T-helper 17 cell (primary cell): ENCODE measurements around the gene AUH. TPM values are rescaled to one million over a fixed set of nuclear protein-coding genes. Genes with fewer than 3 reads are reported as not detected.

Source experiments
- ATAC-seq: fragments of 150-1000 bp; cut with Tn5 transposase; 2 replicates; pipeline ENCODE4 v1.10.0; 2021; ENCODE audit warnings: mild to moderate bottlenecking, moderate library complexity
- DNase-seq, 3 donors: peaks; one replicate each; pipeline versions ENCODE4 v3.0.0 to v3.0.0-alpha.2; 2020 to 2021
- H3K9me3 ChIP-seq: one replicate; pipeline ENCODE4 v1.7.0; 2013; ENCODE audit warnings: low read length, mild to moderate bottlenecking; ENCODE audit not compliant: control insufficient read depth, poor library complexity, severe bottlenecking
- H3K27ac Mint-ChIP-seq: one replicate; pipeline ENCODE4 v1.8.0; 2022; ENCODE audit warnings: mild to moderate bottlenecking, moderate library complexity, mixed read lengths
- H3K27me3 Mint-ChIP-seq: one replicate; pipeline ENCODE4 v1.8.0; 2022; ENCODE audit warnings: mixed read lengths
- H3K36me3 Mint-ChIP-seq: one replicate; pipeline ENCODE4 v1.8.0; 2022; ENCODE audit warnings: low read depth, mixed read lengths
- H3K4me1 Mint-ChIP-seq: one replicate; pipeline ENCODE4 v1.8.0; 2022; ENCODE audit warnings: mild to moderate bottlenecking, mixed read lengths
- H3K4me3 Mint-ChIP-seq: one replicate; pipeline ENCODE4 v1.8.0; 2022; ENCODE audit warnings: mild to moderate bottlenecking, moderate library complexity, mixed read lengths
- total RNA-seq, 4 donors: library from RNA in 2 of 4; stranded (reverse) in 2 of 4; gene quantifications; one replicate each; pipeline ENCODE4 v1.2.3 and lab custom pipeline; 2022 to 2026

The AUH gene
- total RNA-seq, 2 donors from 2014 or later, result 15.2 to 17.2 TPM

DNA sequence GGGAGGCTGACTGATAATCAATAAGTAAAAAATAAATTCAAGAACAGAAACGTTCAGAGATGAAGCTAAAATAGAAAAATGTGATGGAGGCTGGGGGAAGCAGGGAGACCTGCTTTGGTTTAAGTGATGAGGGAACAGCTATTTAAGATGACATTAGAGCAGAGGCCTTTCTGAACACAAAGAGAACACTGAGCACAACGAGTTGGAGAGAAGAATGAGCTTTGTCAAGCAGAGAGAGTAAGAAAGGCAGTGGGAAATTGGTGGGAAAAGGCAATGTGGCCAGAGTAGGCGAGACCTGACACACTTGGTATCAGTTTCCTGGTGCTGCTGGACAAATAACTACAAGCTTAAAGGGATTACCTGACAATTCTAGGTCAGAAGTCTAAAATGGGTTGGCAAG is 20.0 kb downstream of the AUH start:
- DNase-seq (no peak), ATAC-seq (no peak)
- H3K36me3 Mint-ChIP-seq, result peaks cover 19% of the 10 kb centered on the region
- no peaks in the 10 kb centered on the region for H3K27me3 Mint-ChIP-seq
- H3K27ac Mint-ChIP-seq, result no peak overlapping the region
- H3K4me1 Mint-ChIP-seq, result peaks cover 21% of the 10 kb centered on the region
- no peaks in the 10 kb centered on the region for H3K9me3 ChIP-seq
- H3K4me3 Mint-ChIP-seq, result no peak overlapping the region

- H3K4me3 Mint-ChIP-seq, result no peak overlapping the region
Measured at GRCh38 chr9:91341258-91341746, 20.4 kb downstream of the AUH start.

DNA sequence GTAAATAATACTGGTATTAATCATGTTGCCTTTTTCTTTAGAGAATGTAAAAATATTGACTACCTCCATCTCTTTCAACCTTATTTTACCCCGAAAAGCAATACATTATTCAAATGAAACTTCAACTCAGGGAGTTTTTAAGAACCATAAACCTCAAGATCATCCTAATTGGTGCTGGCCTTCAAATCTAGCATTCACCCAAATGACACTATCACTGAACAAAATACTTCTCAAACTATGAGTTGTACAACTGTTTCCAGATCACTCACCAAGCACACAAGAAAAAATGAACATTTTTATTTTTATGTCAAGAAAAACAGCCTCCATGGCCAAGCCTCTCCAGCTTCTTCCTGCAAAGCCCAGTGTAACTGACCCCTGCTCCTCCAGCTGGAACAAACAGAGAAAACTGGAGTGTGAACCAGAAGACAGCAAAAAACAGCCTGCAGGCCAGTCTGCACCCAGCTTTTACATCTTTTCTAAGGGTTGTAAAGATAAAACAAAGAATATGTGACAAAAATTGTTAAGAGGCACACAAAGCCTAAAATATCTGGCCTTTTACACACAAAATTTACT is 21.2 kb downstream of the AUH start:
- Mint-ChIP-seq H3K27ac (no peak overlapping the region), H3K4me1 (peaks cover 21% of the 10 kb centered on the region), H3K27me3 (no peaks in the 10 kb centered on the region), H3K36me3 (peaks cover 19% of the 10 kb centered on the region), H3K4me3 (no peak overlapping the region)
- no peak for ATAC-seq
- DNase-seq, result no peak
- H3K9me3 ChIP-seq, result no peaks in the 10 kb centered on the region

More at GRCh38 chr9:91341258-91341746, 20.4 kb downstream of the AUH start:
- ATAC-seq, result no peak
- H3K9me3 ChIP-seq, result no peaks in the 10 kb centered on the region
- Mint-ChIP-seq H3K36me3 (peaks cover 19% of the 10 kb centered on the region), H3K27me3 (no peaks in the 10 kb centered on the region), H3K27ac (no peak overlapping the region), H3K4me1 (peaks cover 21% of the 10 kb centered on the region)
- no peak for DNase-seq

DNA sequence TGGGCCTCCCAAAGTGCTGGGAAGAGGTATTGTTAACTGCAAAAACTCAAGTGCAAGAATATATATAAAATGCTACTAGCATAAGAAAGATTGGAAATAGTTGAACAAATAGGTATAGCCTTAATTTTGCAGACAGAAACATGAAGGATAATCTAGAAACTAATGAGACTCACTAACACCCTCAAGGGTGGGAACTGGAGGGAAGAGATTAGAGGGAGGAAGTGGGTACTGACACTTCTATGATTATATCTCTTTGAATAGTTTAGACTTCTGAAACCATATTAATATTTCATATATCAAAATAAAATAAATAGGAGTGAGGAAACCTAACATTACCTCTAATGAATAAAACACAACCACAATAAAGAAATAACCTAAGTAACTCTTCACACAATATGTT is 23.0 kb downstream of the AUH start:
- Mint-ChIP-seq H3K27me3 (no peaks in the 10 kb centered on the region), H3K27ac (no peak overlapping the region), H3K4me3 (no peak overlapping the region), H3K4me1 (peaks cover 21% of the 10 kb centered on the region), H3K36me3 (peaks cover 21% of the 10 kb centered on the region)
- no peaks in the 10 kb centered on the region for H3K9me3 ChIP-seq
- ATAC-seq (no peak), DNase-seq (no peak)

GRCh38 chr9:91336786-91337185 is 24.9 kb downstream of the AUH start:
- no peak for ATAC-seq
- H3K4me3 Mint-ChIP-seq, result no peak overlapping the region
- no peaks in the 10 kb centered on the region for H3K9me3 ChIP-seq
- H3K27me3 Mint-ChIP-seq, result no peaks in the 10 kb centered on the region
- H3K4me1 Mint-ChIP-seq, result peaks cover 21% of the 10 kb centered on the region
- H3K36me3 Mint-ChIP-seq, result peaks cover 17% of the 10 kb centered on the region
- no peak for DNase-seq
- no peak overlapping the region for H3K27ac Mint-ChIP-seq

GRCh38 chr9:91334053-91334452 is 27.7 kb downstream of the AUH start:
- Mint-ChIP-seq H3K27me3 (no peaks in the 10 kb centered on the region), H3K4me1 (peaks cover 15% of the 10 kb centered on the region), H3K27ac (no peak overlapping the region), H3K4me3 (no peak overlapping the region), H3K36me3 (peaks cover 4% of the 10 kb centered on the region)
- DNase-seq (no peak), ATAC-seq (no peak)
- H3K9me3 ChIP-seq, result no peaks in the 10 kb centered on the region

- H3K4me1 Mint-ChIP-seq, result peaks cover 14% of the 10 kb centered on the region
- no peak overlapping the region for H3K4me3 Mint-ChIP-seq
- peaks cover 4% of the 10 kb centered on the region for H3K36me3 Mint-ChIP-seq
- H3K9me3 ChIP-seq, result no peaks in the 10 kb centered on the region
- DNase-seq (no peak), ATAC-seq (no peak)
- no peak overlapping the region for H3K27ac Mint-ChIP-seq
- H3K27me3 Mint-ChIP-seq, result no peaks in the 10 kb centered on the region
Measured at GRCh38 chr9:91333551-91333950, 28.2 kb downstream of the AUH start.

DNA sequence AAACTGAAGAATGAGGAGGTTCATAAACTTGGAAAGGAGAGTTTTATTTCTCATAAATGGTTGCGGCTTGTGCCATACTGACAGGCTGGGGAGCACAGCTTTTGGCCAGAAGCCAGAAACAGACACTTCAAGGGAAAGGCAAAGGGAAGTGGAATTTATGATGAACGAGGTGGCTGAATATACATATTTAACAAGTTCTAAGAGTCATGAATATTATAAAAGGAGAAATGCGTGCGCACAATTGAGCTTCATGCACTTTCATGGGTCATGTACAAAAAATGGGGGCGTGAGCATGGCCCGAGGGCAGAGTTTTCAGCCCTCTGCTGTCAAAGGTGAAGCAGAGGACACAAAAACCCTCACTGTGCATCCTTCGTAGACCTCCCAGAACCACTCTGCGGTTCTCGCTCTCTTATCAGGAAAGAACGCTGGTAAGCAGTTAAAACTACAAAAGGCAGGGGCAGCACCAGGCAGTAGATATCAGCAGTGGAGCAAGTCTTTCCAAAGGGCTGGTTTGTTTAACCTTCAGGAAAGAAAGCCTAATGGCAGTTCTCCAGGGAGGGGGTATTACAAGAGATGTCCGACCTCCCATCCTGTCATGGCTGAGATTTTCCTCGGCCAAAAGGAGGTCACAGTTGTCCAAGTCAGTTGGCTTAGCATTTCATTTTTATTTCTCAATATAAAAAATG is 29.0 kb downstream of the AUH start:
- H3K4me3 Mint-ChIP-seq, result no peak overlapping the region
- H3K36me3 Mint-ChIP-seq, result peaks cover 2% of the 10 kb centered on the region
- H3K27me3 Mint-ChIP-seq, result no peaks in the 10 kb centered on the region
- peaks cover 9% of the 10 kb centered on the region for H3K4me1 Mint-ChIP-seq
- no peaks in the 10 kb centered on the region for H3K9me3 ChIP-seq
- peak overlapping the region; percentile 24 for H3K27ac Mint-ChIP-seq
- ATAC-seq (no peak), DNase-seq (no peak)

- Mint-ChIP-seq H3K27me3 (no peaks in the 10 kb centered on the region), H3K4me3 (no peak overlapping the region), H3K4me1 (peaks cover 14% of the 10 kb centered on the region), H3K27ac (no peak overlapping the region), H3K36me3 (peaks cover 9% of the 10 kb centered on the region)
- DNase-seq, result no peak
- no peak for ATAC-seq
- no peaks in the 10 kb centered on the region for H3K9me3 ChIP-seq
Measured at GRCh38 chr9:91331849-91332248, 29.9 kb downstream of the AUH start.

- Mint-ChIP-seq H3K4me3 (no peak overlapping the region), H3K4me1 (peaks cover 15% of the 10 kb centered on the region), H3K27me3 (no peaks in the 10 kb centered on the region), H3K36me3 (peaks cover 7% of the 10 kb centered on the region), H3K27ac (no peak overlapping the region)
- ATAC-seq (no peak), DNase-seq (no peak)
- H3K9me3 ChIP-seq, result no peaks in the 10 kb centered on the region
Measured at GRCh38 chr9:91328186-91328585, 33.5 kb downstream of the AUH start.

- Mint-ChIP-seq H3K27me3 (no peaks in the 10 kb centered on the region), H3K27ac (no peak overlapping the region), H3K36me3 (peaks cover 6% of the 10 kb centered on the region), H3K4me3 (no peak overlapping the region), H3K4me1 (peaks cover 3% of the 10 kb centered on the region)
- no peaks in the 10 kb centered on the region for H3K9me3 ChIP-seq
- DNase-seq (no peak), ATAC-seq (no peak)
Measured at GRCh38 chr9:91321691-91322090, 40.0 kb downstream of the AUH start.

DNA sequence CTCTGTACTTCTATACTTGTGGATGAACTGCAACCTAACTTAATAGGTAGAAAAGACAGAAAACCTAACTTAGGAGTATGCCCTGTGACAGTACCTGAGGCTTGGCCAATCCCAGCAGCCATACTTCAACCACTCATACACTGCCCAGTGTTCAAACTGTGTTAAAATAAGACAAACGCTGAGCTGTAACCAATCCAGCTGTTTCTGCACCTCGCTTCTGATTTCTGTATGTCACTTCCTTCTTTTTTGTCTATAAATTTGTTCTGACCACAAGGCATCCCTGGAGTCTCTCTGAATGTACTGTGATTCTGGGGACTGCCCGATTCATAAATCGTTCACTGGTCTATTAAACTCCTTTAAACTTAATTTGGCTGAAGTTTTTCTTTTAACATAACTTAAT is 41.4 kb downstream of the AUH start:
- Mint-ChIP-seq H3K36me3 (peaks cover 6% of the 10 kb centered on the region), H3K4me1 (peaks cover 3% of the 10 kb centered on the region), H3K4me3 (no peak overlapping the region), H3K27me3 (no peaks in the 10 kb centered on the region), H3K27ac (no peak overlapping the region)
- no peaks in the 10 kb centered on the region for H3K9me3 ChIP-seq
- ATAC-seq, result no peak
- no peak for DNase-seq

DNA sequence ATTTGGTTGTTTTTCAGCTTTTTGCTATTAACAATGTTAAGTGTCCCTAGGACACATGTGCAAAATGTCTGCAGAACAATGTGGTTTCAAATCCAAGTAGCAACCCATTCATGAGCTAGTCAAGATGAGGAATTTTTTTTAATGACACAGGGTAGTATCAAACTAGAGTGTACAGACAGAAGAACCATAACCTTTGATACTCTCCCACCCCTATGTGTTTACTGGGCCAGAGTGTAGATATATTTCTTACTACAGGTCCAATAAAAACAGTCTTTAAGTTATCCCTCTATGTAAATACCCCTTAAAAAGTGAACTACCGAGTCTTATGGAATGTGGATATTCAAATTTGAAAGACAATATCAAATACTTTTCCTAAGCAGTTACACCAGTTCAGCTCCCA is 45.6 kb downstream of the AUH start:
- no peak overlapping the region for H3K4me3 Mint-ChIP-seq
- H3K9me3 ChIP-seq, result no peaks in the 10 kb centered on the region
- no peak for ATAC-seq
- no peaks in the 10 kb centered on the region for H3K27me3 Mint-ChIP-seq
- H3K27ac Mint-ChIP-seq, result no peak overlapping the region
- H3K36me3 Mint-ChIP-seq, result peaks cover 6% of the 10 kb centered on the region
- peaks cover 5% of the 10 kb centered on the region for H3K4me1 Mint-ChIP-seq
- no peak for DNase-seq

DNA sequence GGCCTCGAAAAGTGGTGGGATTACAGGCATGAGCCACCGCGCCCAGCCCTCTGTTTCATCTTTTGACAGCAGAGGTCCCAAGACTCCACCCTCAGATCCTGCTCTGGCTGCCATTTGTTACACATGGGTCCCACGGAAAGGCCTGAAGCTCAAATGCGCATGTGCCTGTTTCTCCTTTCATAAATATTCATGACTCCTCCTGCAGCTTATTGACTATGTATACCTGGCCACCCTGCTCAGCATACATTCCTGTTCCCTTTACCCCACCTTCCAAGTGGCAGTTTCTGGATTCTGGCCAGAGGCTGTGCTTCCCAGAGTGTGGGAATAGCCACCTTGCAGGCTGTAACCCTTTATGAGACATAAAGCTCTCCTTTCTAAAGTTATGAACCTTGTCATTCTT is 46.5 kb downstream of the AUH start:
- no peaks in the 10 kb centered on the region for H3K27me3 Mint-ChIP-seq
- H3K27ac Mint-ChIP-seq, result no peak overlapping the region
- peaks cover 5% of the 10 kb centered on the region for H3K4me1 Mint-ChIP-seq
- DNase-seq, result no peak
- H3K36me3 Mint-ChIP-seq, result peaks cover 6% of the 10 kb centered on the region
- ATAC-seq, result no peak
- no peaks in the 10 kb centered on the region for H3K9me3 ChIP-seq
- H3K4me3 Mint-ChIP-seq, result no peak overlapping the region
